ENCODE results near the gene NOS1AP.
"Not testable (repeated sequence)": the region's sequence is repeated elsewhere in the genome, so short reads cannot be mapped to it uniquely, and the experiment has no call there.

NOS1AP gene

GRCh38 chr1:162069334-162070093 lies at the start of gene NOS1AP:
NOS1AP (plus strand) TSS chr1:162069691; CDS start chr1:162070178, 487 bp downstream.
- peak in 49 of 51 donors; percentile 22 to 90 (median 74) for DNase-seq

GRCh38 chr1:162020150-162020549 lies 49.3 kb upstream of the NOS1AP start:
- no peak for DNase-seq

GRCh38 chr1:162021124-162021523 lies 48.4 kb upstream of the NOS1AP start:
- no peak for DNase-seq

- no peak for DNase-seq
Observed at GRCh38 chr1:162022626-162023025, 46.9 kb upstream of the NOS1AP start.

- DNase-seq = peak in 1 of 51 donors; percentile 44
Observed at GRCh38 chr1:162023181-162023546, 46.3 kb upstream of the NOS1AP start.

GRCh38 chr1:162023547-162024501 lies 45.7 kb upstream of the NOS1AP start, which contains the start of gene OLFML2B:
OLFML2B (minus strand) TSS chr1:162023869; CDS start chr1:162023430, 439 bp downstream.
- peak in 26 of 51 donors; percentile 17 to 63 (median 32) for DNase-seq

GRCh38 chr1:162025541-162025940 lies 44.0 kb upstream of the NOS1AP start:
- no peak for DNase-seq

- no peak for DNase-seq
Observed at GRCh38 chr1:162026881-162027280, 42.6 kb upstream of the NOS1AP start.

- peak in 3 of 51 donors; percentile 6 to 30 (median 22) for DNase-seq
Observed at GRCh38 chr1:162028726-162029125, 40.8 kb upstream of the NOS1AP start.

GRCh38 chr1:162029157-162029556 lies 40.3 kb upstream of the NOS1AP start:
- no peak for DNase-seq

GRCh38 chr1:162030759-162031280 lies 38.7 kb upstream of the NOS1AP start:
- no peak for DNase-seq

- DNase-seq = peak in 31 of 51 donors; percentile 9 to 74 (median 30)
Observed at GRCh38 chr1:162033428-162033827, 36.1 kb upstream of the NOS1AP start.

- no peak for DNase-seq
Observed at GRCh38 chr1:162035241-162035640, 34.2 kb upstream of the NOS1AP start.

- no peak for DNase-seq
Observed at GRCh38 chr1:162036163-162036562, 33.3 kb upstream of the NOS1AP start.

GRCh38 chr1:162038624-162039023 lies 30.9 kb upstream of the NOS1AP start:
- no peak for DNase-seq

- DNase-seq = no peak
Observed at GRCh38 chr1:162040001-162040400, 29.5 kb upstream of the NOS1AP start.

- no peak for DNase-seq
Observed at GRCh38 chr1:162040657-162041056, 28.8 kb upstream of the NOS1AP start.

- DNase-seq = no peak
Observed at GRCh38 chr1:162042361-162042760, 27.1 kb upstream of the NOS1AP start.

- no peak for DNase-seq
Observed at GRCh38 chr1:162046921-162047320, 22.6 kb upstream of the NOS1AP start.

- not testable (repeated sequence) for DNase-seq
Observed at GRCh38 chr1:162053949-162054348, 15.5 kb upstream of the NOS1AP start.

- DNase-seq = no peak
Observed at GRCh38 chr1:162055062-162055461, 14.4 kb upstream of the NOS1AP start.

- peak in 39 of 51 donors; percentile 8 to 75 (median 46) for DNase-seq
Observed at GRCh38 chr1:162056043-162056442, 13.4 kb upstream of the NOS1AP start.
